ENCODE data around the gene STXBP4. TPM values are rescaled to one million over a fixed set of nuclear protein-coding genes. Genes with fewer than 3 reads are reported as not detected.
"Not testable (repeated sequence)": the region's sequence is repeated elsewhere in the genome, so short reads cannot be mapped to it uniquely, and the experiment has no call there.

The STXBP4 gene
- total RNA-seq, 1 donor from 2014 or later = 8.6 TPM

DNA sequence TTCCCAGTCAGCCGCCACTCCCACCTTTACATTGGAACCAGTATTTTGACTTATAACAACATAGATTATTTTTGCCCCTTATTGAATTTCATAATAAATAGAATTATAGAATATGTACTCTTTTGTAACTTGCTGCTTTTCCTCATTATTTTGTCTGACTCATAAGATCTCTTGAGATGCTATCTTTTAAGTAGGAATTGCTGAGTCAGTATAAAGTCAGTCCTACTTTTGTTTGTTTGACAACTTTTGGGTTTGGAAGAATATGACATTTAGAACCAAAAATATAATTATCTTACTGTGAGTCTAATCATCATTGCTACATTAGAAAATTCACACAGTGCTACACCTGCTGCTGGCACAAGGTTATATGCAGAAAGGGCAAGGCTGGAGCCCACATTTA lies 69.7 kb downstream of the STXBP4 start:
- DNase-seq (ENCODE audit: low spot score) = no peak

DNA sequence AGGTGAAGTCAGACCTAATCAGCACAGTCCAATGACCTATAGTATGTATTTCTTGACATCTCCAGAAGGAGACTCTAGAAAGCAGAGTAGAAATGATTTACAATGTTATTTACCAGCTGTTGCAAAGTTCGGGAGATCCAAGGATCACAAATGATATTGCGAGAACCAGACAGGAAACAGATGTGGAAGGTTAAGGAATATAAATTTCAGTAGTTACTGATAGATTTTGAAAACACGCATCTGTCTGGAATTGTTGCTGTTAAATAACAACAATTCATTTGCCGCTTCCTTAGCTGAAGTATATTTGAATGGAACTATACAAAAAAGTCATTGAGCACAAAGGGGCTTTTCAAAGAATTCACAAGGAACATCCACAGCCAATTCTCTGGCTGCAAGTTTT lies 72.0 kb downstream of the STXBP4 start:
- no peak for DNase-seq (ENCODE audit: low spot score)

DNA sequence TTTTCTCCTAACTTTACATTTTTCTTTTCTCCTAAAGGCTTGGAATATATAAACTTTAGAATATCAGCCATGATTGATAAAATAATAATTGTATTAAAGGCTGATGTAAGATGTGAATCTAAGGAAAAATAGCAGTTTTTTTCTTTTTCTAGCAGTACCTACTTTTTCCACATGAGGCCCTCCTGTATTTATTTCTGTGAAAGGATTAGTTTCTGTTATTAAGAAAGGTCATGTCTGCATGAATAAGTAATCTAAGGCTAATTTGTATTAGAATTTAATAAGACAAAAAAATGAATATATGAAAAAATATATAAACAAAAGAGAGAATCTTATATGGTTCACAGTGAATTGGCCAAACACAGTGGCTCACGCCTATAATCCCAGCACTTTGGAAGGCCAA lies 85.3 kb downstream of the STXBP4 start:
- DNase-seq (ENCODE audit: low spot score) = no peak

DNA sequence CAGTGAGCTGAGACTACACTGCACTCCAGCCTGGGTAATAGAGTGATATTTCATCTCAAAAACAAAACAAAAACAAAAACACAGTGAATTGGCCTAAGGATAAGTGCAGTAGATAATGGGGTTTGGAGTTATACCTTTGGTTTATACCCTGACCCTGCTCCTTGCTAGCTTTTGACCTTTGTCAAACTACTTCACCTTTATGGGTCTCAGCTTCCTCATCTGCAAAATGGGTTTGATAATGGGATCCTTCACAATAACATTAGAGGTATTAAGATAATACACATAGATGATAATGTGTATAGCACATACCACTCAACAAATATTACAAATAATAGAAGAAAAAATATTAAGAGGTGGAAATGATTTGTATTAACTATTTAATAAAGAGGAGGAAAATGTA lies 85.9 kb downstream of the STXBP4 start:
- DNase-seq (ENCODE audit: low spot score) = no peak

DNA sequence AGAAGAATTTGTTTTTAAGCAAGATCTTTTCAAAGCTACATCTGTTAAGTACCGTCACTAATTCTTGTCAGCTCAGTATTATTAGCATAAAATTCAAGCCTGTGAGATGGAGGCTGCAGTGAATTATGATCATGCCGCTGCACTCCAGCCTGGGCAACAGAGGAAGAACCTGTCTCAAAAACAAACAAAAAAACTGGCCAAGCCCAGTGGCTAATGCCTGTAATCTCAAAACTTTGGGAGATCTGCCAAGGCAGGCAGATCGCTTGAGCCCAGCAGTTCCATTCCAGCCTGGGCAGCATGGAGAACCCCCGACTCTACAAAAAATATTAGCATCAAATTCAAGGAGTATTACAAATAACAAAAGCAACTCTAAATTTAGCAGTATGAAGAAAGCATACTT lies 88.0 kb downstream of the STXBP4 start:
- DNase-seq (ENCODE audit: low spot score) = no peak

DNA sequence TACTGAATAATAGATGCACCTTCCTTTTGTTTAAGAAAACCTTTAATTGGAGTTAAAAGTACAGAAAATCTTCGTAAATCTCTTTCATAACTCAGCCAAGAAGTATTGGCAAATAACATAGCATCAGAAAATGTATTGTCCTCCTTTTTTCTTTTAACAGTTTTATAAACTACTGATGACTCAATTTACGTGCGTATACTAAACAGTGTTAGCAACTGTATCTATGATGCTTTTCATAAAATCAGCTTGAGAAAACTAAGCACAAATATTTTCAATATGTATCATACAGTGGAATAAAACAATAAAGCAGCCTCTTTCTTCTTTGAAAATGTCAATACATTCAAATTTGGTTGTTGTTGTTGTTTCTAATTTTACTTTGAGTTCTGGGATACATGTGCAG lies 88.6 kb downstream of the STXBP4 start:
- no peak for DNase-seq (ENCODE audit: low spot score)

DNA sequence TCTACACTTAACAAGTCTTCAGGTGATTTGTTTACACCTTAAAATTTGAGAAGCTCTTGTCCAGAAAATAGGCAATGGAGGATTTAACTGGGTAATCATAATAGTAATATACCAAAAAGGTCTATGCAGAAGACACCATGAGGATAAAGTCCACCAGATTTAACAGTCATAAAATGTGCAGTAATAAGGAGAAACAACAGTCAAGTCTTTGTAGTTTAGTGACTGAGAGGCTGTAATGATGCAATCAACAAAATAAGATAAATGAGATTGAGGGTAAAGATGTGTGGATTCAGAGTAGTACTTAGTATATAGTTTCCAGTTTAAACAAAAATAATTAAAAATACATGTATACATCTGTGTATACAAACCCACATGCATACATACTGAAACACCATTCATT lies 91.2 kb downstream of the STXBP4 start:
- no peak for DNase-seq (ENCODE audit: low spot score)

DNA sequence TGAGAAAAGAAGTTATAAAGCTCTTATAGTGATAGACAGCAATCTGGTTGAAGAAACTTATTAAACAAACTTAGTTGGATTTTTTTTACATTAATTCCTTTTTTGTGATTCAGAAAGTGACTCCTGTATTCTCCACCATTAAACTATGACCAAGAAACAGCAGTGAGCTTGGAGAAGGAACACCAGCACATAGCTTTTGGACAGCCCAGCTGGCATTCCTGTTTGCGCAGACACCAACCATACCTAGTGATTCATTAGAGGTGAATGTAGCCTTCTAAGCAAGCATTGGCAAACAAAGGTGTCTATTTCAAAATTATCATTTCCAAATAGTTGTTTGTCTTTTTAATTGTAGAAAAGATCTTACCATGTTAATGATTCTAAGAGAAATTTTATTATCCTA lies 94.4 kb downstream of the STXBP4 start:
- no peak for DNase-seq (ENCODE audit: low spot score)

DNA sequence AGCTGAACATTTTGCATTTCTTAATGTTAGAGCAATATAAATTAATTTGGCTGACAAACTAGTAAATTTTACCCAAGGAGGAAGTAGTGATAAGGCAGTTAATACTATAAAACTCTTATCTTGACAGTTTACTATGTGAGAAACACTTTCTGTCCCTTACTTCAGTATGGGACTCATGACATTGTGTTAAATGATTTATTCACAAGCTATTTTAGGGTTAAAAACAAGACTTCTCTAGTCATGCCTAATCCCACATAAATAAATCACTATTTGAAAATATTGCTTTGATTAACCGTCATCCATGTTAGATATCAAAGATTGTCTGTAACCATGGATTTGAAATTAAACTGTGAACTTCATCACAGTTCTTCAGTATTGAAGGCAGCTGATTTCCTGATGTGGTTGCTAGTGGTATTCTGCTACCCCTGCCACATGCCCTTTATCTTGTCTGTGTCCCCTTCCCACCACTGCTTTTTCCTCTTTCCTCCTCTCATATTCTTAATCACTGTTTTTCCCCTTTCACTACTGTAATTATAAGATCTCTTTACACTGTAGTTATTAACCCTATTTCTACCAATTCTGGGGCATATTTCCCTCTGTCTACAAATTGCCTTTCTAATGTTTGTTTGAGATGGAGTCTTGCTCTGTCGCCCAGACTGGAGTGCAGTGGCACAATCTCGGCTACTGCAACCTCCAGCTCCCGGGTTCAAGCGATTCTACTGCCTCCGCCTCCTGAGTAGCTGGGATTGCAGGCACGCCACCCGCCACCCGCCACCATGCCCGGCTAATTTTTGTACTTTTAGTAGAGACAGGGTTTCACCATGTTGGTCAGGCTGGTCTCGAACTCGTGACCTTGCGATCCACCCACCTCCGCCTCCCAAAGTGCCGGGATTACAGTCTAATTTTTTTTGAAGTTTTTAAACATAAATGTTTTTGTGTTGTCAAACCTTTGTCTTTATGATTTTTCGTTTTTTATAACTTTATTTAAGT lies 95.6 kb downstream of the STXBP4 start:
- no peak for DNase-seq (ENCODE audit: low spot score)

DNA sequence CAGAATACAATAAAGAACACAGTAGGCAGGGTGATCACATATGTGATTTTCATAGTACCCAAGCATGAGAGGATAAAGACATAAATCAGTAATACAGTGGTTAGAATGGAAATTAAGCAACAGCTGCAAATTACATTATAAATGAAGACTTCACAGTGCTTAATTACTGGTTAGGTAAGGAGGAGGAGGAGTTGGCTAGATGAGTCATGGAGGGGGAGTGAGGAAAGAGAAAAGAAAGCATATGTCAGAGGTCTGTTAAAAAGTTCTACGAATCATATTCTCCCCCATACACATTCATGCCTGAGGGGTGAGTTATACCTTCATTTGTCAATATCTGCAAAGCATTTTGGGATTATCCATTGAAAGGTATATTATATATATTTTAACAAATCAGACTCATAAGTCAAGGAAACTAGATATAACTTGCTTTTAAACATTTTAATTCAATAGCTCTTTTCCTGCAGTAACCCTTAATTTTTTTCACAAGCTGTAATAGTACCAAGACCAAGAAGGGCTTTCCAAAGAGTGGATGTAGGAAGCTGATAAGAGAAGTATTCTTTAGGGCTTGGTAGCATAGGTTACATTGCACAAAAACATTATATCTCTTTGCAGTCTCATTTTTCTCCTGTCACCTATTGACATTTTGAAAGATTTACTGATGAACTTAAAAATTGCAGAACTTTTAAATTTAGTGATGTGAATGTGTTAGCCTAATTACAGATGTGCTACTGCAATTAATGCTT lies 99.3 kb downstream of the STXBP4 start:
- DNase-seq (ENCODE audit: low spot score) = no peak

DNA sequence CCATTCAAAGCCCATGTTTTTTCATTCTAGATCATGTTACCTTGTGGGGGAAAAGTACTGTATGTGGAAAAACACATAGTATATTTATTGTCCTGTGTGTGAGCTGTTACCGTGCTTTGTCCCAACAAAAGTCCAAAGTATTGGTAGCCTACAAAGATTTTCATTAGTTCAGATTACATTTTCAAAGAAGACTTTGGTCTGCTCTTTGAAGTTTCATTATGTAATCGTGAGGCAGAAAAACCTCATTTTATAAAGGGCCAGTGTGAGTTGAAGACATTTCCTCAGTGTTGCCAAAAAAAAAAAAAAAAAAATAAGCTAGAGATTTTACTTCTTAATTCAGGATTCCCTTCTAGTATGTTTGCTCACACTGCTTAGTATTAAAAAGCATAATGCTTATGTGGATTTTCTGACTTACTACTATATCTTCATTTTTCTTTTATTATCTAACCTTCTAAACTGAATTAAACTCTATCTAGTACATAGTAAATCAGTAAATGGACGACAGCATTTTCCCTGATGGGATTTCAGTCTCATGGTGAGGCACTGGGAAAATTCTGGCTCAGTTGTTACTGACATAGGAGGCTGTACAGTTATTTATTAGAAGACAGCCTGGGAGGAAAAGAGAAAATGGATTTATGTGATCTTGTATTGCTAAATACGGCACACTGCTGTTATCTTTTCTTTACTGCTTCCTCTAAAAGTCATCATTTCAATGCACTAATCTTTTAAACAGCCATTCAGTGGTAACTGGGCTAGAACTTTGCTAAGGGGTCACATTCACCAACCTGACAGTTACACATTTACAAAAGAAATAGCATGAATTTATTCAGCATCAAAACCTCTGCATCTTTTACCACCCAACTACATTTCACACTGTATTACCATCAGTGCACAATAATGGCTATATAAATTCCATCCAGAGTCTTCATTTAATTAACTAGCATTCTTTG lies 100.6 kb downstream of the STXBP4 start:
- DNase-seq (ENCODE audit: low spot score) = no peak

DNA sequence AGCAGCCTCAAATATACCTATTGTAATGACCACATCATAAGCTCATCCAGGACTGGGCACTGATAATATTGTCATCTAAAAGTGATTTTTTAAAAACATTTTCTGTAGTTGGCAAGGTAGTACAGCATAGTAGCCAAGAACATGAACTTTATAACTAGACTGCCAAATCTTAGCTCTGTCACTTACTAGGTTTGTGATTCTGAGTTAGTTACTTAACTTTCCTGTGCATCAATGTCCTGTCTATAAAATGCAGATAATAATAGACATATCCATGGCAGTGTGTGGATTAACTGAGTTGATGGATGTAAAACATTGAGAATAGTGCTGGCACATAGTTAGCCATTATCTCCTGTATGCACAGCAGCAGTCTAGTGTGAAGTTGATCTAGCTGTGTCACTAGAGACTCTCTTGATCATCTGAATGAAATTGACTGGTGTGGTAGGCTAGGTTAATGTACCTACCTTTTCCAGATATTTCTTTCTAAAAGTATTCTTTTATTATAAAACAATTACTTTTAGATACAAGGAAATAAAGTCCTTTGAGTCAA lies 101.5 kb downstream of the STXBP4 start:
- no peak for DNase-seq (ENCODE audit: low spot score)

DNA sequence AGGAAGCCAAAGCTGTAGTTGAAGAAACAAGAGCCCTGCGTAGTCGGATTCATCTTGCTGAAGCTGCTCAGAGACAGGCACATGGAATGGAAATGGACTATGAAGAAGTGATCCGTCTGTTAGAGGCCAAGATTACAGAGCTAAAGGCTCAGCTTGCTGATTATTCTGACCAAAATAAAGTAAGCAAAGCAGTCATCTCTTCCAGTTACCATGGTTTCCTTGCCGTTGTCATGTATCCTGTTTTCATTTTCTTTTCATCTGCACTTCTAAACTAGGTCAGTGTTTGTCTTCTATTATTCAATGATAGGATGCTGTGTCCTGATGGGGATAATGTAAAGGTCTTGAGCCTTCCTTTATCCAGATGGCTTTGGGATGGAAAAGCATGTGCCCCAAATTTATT lies 104.3 kb downstream of the STXBP4 start:
- no peak for DNase-seq (ENCODE audit: low spot score)

DNA sequence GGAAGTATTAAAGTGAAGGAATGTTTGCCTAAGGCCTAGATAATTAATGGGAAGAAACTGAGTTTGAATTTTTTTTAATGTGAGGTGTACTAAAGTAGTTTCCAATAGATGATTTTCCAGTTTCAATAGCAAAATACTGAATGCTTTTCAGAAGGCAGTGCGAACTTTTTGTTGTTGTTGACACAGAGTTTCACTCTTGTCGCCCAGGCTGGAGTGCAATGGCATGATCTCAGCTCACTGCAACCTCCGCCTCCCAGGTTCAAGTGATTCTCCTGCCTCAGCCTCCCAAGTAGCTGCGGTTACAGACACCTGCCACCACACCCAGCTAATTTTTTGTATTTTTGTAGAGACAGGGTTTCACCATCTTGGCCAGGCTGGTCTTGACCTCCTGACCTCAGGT lies 104.9 kb downstream of the STXBP4 start:
- not testable (repeated sequence) for DNase-seq (ENCODE audit: low spot score)

DNA sequence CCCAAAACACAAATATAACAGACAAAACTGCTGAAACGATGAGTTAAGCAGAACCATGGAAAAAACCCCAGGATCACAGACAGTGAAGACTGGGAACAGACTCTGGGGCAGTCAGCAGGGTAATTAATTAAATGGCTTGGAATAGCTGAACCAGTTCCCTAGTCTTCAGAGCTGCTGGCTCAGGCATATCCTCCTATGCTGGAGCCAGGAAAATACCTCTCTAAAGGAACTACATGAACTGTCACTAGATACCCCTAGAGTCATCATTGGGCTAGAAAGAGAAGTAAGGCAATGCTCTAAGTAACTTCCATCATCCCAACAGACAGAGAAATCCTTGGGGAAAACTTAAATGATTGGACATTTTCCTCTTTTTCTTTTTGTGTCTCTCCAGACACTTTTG lies 113.0 kb downstream of the STXBP4 start:
- no peak for DNase-seq (ENCODE audit: low spot score)

DNA sequence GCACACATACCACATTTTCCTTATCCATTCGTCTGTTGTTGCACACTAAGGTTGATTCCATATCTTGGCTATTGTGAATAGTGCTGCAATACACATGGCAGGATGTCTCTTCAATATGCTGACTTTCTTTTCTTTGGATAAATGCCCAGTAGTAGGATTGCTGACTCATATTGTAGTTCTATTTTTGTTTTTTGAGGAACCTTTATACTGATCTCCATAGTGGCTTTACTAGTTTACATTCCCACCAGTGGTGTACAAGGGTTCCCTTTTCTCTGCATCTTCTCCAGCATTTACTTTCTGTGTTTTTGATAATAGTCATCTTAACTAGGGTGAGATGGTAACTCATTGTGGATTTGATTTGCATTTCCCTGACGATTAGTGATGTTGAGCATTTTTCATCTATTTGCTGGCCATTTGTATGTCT lies 118.1 kb downstream of the STXBP4 start:
- no peak for DNase-seq (ENCODE audit: low spot score)

DNA sequence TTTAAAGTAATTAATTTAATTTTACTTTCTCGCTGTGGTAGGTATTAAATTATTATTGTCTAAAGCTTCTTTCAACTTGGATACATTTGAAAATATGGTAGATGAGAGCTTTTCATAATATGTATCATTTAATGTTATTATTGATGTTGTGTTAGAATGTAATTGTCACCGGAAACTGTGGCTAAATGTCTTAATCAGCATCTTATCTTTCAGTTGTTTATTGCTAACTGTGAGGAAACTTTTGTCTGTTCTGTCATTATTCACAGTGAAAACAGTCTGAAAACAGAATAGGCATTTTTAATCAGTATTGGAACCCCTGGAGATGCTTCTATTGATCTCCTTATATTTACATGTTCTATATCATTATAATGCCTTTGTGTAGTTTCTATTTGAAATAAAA lies 120.7 kb downstream of the STXBP4 start:
- DNase-seq (ENCODE audit: low spot score) = no peak

DNA sequence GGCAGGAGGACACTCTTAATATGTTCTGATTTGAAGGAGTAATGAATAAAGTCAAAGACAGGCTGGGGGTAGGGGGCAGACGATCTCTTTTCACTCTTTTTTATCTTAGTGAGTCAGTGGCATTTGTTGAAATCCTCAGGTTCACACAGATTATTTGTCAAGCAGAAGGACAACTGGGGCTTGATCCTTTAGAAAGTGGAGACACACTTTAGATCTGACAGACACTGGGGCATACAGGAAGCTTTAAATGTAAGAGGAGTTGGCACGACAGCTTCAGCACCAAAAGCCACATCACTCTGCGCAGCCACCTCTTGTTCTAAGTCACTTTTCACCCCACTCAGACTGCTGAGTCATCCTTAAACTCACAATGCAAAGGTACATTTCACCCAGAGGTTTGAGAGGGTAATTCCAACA lies 121.5 kb downstream of the STXBP4 start:
- no peak for DNase-seq (ENCODE audit: low spot score)

DNA sequence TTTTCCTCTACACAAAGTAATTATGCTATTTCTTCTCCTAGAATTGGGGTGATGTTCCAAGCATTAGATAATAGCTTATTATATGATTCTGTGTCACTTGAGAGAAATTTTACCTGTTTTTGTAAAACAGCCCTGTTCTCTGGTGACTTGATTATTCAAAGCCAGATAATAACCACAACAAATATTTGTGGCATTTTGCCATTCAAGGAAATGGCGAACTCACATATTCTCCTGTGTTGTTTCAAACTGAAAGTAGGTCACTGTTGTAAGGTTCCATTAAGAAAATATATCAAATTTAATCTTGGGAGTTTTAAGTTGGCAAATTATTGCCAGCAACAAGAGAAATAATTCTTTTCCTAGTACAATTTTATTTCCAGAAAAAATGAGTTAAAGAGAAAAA lies 124.8 kb downstream of the STXBP4 start:
- no peak for DNase-seq (ENCODE audit: low spot score)

DNA sequence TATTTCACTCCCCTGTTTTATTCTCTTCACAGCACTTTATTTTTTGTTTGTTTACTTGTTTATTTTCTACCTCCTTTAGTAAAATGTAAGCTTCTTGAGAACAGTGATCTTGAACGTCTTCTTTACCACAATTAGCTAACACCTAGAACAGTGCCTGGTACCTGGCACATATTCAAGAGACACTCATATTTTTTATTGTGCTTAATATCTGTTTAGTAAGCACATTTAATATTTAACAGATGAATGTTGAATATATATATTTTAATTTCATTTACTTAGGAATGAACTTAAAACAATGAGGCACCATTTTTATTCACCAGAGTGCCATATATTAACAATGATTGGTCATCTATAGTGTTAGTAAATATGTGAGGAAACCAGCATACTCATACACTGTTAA lies 130.2 kb downstream of the STXBP4 start:
- DNase-seq (ENCODE audit: low spot score) = no peak

DNA sequence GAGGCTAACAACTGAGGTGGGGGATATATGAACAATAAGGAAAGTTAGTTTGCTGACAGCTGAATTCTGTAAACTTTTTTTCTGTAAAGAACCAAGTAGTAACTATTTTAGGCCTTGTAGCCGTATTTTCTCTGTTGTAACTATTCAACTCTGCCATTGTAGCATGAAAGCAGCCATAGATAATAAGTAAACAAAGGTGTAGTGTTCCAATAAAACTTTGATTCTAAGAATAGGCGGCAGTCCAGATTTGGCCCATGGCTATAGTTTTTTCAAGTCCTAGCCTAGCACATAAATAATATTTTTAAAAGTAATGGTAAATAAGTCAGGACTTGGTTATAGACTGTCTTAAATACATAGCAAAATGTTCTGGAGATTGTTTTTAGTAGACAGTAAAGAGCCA lies 142.0 kb downstream of the STXBP4 start:
- no peak for DNase-seq (ENCODE audit: low spot score)

Data from mesenteric fat pad (tissue), 1 donor.